Adrenal gland (tissue), 5 donors: Measurements from ENCODE around the gene PSMD2.

Experiments used
- POLR2A ChIP-seq, 2 donors: fragments of 450-650 bp; IDR thresholded peaks; one replicate each; pipeline ENCODE4 v1.6.1; 2017; ENCODE audit warnings: antibody characterized with exemption in 2 of 2, mild to moderate bottlenecking in 2 of 2, moderate library complexity in 1 of 2
- TF ChIP-seq, protein P1 (sequence below), 6 experiments: fragments of 450-650 bp in 4 of 6; fragments of 200-600 bp in 2 of 6; sonication (generic) in 1 of 6; IDR thresholded peaks; 1 replicate in 5 of 6; 2 replicates in 1 of 6; pipeline versions ENCODE4 v1.5.1 to v1.8.0; 2016 to 2021; ENCODE audit warnings: antibody characterized with exemption in 6 of 6, mild to moderate bottlenecking in 2 of 6, moderate library complexity in 1 of 6
- donor health status: DM: no; HTN: no; CAD: no.

DNA sequence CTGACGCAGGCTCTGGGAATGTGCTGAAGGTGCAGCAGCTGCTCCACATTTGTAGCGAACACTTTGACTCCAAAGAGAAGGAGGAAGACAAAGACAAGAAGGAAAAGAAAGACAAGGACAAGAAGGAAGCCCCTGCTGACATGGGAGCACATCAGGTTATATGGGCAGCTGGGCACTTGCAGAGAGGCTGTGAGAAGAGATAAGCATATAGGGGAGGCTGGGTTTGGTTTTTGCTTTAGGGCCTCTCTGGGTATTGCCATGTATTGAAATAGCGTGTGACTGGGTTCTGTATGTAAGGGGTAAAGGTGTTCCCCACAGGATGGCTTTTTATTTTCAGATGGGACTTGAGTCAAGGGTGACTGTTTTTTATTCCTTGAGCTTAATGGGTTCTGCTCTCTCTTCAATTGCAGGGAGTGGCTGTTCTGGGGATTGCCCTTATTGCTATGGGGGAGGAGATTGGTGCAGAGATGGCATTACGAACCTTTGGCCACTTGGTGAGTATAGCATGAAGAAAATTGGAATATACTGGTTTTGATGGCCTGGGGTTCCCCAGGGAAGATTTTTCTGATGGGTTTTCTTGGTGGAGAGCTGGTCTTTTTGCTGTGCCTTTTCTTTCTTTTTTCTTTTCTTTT is 7.4 kb downstream of the PSMD2 start:
- TF ChIP-seq, protein P1, sequence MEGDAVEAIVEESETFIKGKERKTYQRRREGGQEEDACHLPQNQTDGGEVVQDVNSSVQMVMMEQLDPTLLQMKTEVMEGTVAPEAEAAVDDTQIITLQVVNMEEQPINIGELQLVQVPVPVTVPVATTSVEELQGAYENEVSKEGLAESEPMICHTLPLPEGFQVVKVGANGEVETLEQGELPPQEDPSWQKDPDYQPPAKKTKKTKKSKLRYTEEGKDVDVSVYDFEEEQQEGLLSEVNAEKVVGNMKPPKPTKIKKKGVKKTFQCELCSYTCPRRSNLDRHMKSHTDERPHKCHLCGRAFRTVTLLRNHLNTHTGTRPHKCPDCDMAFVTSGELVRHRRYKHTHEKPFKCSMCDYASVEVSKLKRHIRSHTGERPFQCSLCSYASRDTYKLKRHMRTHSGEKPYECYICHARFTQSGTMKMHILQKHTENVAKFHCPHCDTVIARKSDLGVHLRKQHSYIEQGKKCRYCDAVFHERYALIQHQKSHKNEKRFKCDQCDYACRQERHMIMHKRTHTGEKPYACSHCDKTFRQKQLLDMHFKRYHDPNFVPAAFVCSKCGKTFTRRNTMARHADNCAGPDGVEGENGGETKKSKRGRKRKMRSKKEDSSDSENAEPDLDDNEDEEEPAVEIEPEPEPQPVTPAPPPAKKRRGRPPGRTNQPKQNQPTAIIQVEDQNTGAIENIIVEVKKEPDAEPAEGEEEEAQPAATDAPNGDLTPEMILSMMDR (IDR thresholded peaks at IDR 0.05) = no peak
- TF ChIP-seq POLR2A (IDR thresholded peaks at IDR 0.05) = no peak
